Esophagus (tissue), 2 donors: ENCODE data around the gene ARHGAP35. TPM values are rescaled to one million over a fixed set of nuclear protein-coding genes. Genes with fewer than 3 reads are reported as not detected.
"Not testable (repeated sequence)": the region's sequence is repeated elsewhere in the genome, so short reads cannot be mapped to it uniquely, and the experiment has no call there.

Experiments used
- H3K27ac ChIP-seq, 2 donors: one replicate each; pipeline ENCODE4 v1.5.1; 2013; ENCODE audit warnings: low read depth in 2 of 2, mild to moderate bottlenecking in 2 of 2, inconsistent platforms in 1 of 2, low read length in 1 of 2, moderate library complexity in 1 of 2
- H3K27me3 ChIP-seq, 2 donors: one replicate each; pipeline ENCODE4 v1.6.1; 2013; ENCODE audit warnings: low read length in 2 of 2, control low read depth in 1 of 2, mild to moderate bottlenecking in 1 of 2; ENCODE audit not compliant: insufficient read depth in 2 of 2, control insufficient read depth in 1 of 2
- H3K36me3 ChIP-seq, 2 donors: one replicate each; pipeline ENCODE4 v1.6.1; 2013; ENCODE audit warnings: low read length in 1 of 2; ENCODE audit not compliant: control insufficient read depth in 2 of 2, insufficient read depth in 2 of 2
- H3K4me1 ChIP-seq, 2 donors: one replicate each; pipeline ENCODE4 v1.6.1; 2013; ENCODE audit warnings: low read length in 1 of 2; ENCODE audit not compliant: control insufficient read depth in 2 of 2, insufficient read depth in 2 of 2
- H3K4me3 ChIP-seq, 2 donors: one replicate each; pipeline ENCODE4 v1.5.1; 2013; ENCODE audit warnings: low read length in 2 of 2, mild to moderate bottlenecking in 2 of 2, low read depth in 1 of 2, moderate library complexity in 1 of 2
- H3K9me3 ChIP-seq, 2 donors: one replicate each; pipeline ENCODE4 v1.6.1; 2013; ENCODE audit warnings: mild to moderate bottlenecking in 2 of 2, low read depth in 1 of 2, low read length in 1 of 2, moderate library complexity in 1 of 2; ENCODE audit not compliant: control insufficient read depth in 2 of 2, insufficient read depth in 1 of 2
- WGBS, 2 donors: extraction: QIAGEN DNeasy Blood & Tissue Kit; methylation state at CpG; one replicate each; pipeline ENCODE4 v1.1.7; 2013; 5-methylcytosine and 5-hydroxymethylcytosine counted together
- polyA plus RNA-seq, 2 donors: library from polyadenylated mRNA; stranded (reverse); fragments of 200-250 nt; gene quantifications; one replicate each; pipeline ENCODE4 v1.2.3, GENCODE V29; 2013
- donor health status: healthy with polysubstance abuse.
- donor health status: Bipolar disorder and iron deficiency.

ARHGAP35 gene
- 10 to 100 TPM in 1 of 2 donors, 1 to 10 TPM in 1; 9.6 to 15.2 TPM for polyA plus RNA-seq

DNA sequence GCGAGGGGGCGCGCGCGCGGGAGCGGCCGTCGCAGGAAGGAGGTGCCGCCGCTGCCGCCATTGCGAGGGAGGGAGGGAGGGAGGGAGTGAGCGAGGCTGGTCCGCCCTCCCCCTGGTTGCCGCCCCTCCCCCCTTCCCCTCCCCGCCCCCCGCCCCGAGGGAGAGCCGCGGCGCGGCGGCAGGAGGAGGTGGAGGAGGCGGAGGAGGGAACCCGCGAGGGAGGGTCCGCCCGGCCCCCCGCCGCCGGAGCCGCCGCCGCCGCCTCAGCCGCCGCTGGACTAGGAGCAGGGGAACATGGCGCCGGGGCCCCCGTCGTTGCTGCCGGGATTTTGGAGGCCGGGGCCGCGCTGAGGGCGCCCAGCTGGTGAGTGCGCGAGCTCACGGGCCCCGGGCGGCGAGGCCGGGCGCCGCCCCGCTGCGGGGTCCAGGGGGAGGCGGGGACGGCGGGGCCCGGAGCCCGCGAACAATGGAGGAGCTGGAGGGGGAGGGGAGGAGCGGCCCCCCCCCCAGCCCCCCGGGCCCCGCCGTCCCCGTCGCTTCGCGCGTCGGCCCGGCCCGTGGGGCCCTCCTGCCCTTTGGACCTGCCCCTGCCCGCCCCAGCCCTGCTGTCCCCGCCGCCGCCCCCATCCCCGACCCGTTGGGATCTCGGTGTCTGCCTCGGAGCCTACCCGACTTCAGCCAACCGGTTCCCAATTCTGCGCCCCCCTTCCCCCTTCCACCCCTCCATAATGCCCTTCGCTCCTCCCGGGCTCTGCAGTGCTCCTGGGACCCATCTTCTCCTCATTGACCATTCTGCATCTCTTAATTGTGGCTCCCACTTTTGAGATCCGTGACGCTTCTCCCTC is at the start of gene ARHGAP35:
Gene ARHGAP35, plus strand, starts transcription at position 152 of the 845 bp plus-strand sequence. CDS start 57,679 bp downstream, outside the sequence.
- WGBS, 2 donors, result 1% methylated on average over 11 to 82 of the region's 91 CpGs
- Histone ChIP-seq H3K4me1 (peaks cover 2 to 22% of the 10 kb centered on the region in 2 donors), H3K27ac (peak within 1 kb of the TSS; percentile 97 to 98), H3K27me3 (no peaks in the 10 kb centered on the region), H3K4me3 (peak within 1 kb of the TSS; percentile 87 to 94), H3K36me3 (peaks cover 0 to 2% of the 10 kb centered on the region in 2 donors), H3K9me3 (no peaks in the 10 kb centered on the region)

DNA sequence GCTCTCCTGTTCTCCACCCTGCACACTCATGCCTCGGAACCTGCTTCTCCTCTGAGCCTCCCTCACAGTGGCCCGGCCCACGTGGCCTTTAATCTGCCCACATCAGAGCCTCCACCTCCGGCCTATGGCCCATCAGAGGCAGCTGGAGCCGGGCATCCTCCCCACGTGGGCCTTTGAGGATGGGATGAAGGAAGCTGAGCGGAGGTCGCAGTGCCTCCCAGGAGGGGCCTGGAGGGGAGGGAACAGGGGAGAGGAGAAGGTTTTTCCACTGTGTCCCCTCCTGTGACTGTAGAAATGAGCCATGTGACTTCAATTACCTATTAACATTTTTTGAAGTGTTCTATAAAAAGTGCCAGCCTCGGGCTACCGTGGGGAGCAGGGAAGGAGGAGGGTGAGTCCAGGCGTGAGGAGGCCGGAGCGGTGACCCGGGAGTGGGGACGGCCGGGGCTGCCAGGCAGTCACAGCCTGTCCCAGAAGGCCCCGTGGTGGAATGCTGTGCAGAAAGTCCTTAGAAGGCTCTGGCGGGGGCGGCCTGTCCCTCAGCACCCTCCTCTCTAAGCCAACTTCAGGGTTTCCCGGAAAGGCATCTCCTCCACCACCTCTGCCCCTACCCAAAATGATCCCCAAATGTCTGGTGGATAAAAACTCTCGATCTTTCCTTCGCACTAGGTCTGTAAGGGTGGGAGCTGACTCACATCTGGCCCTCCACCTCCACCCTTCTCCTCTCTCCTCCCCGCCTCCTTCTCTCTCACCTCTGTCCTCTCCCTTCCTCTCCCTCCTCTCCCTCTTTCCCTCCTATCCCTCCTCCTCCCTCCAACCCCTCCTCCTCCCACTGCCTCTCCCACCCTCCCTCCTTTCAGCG is 47.6 kb upstream of the ARHGAP35 start:
- Histone ChIP-seq H3K27ac (no peak overlapping the region), H3K27me3 (no peaks in the 10 kb centered on the region), H3K9me3 (no peaks in the 10 kb centered on the region), H3K4me1 (no peaks in the 10 kb centered on the region), H3K36me3 (no peaks in the 10 kb centered on the region), H3K4me3 (no peak overlapping the region)
- 74 to 75% methylated on average over 24 of the region's 24 CpGs for WGBS, 2 donors

DNA sequence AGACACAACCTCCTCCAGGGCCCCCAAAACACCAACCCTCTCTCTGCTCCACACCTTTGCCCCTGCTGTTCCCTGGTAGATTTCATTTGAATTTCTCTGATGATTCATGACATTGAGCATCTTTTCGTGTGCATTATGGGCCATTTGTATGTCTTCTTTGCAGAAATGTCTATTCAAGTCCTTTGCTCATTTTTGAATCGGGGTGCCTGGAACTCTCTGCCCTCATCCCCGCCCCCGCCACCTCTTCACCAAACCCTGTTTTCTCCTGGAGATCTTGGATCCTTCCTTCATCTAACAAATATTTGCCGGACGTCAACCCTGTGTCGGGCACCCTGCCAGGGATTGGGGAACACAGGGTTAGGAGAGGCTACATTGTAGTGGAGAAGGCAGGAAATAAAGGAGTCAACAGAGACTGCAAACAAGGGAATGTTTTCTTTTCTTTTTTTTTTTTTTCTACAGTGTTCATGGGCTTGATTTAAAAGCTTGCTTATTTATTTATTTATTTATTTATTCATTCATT is 46.9 kb upstream of the ARHGAP35 start:
- no peak overlapping the region for H3K4me3 ChIP-seq
- H3K36me3 ChIP-seq, result no peaks in the 10 kb centered on the region
- H3K4me1 ChIP-seq, result no peaks in the 10 kb centered on the region
- no peaks in the 10 kb centered on the region for H3K27me3 ChIP-seq
- no peaks in the 10 kb centered on the region for H3K9me3 ChIP-seq
- no peak overlapping the region for H3K27ac ChIP-seq
- 49% methylated on average over 7 of the region's 7 CpGs for WGBS, 2 donors

DNA sequence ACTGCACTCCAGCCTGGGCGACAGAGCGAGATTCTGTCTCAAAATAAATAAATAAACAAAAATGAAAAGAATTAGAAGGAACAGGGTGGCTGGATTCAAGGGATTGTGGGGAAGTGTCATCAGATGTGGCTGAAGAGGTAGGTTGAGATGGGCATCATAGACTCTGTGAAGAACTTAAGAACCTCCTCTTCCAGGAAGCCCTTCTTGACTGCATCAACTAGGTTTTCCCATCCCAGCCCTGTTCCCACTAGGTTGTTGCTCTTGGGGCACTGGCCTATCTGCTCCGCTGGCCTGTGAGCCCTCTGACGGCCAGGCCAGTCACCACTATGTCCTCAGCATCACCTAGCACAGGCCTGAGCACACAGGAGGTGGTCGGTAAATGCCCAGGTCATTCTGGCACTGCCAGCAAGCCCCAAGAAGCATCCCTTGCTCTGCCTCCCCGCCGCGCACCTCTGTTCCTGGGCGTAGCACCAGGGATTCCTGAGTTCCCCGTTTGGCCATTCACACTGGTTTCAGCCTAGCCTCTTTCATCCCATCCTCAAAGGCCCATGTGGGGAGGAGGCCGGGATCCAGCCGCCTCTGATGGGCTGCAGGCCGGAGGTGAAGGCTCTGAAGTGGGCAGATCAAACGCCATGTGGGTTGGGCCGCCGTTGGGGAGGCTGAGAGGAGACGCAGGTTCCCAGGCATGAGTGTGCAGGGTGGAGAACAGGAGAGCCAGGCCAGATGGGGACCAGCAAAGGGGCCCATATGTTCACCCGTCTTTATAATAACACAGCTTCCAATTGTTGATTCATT is 44.8 kb upstream of the ARHGAP35 start:
- 79 to 80% methylated on average over 18 of the region's 18 CpGs for WGBS, 2 donors
- H3K4me1 ChIP-seq, result peaks cover 0 to 5% of the 10 kb centered on the region in 2 donors
- no peaks in the 10 kb centered on the region for H3K9me3 ChIP-seq

DNA sequence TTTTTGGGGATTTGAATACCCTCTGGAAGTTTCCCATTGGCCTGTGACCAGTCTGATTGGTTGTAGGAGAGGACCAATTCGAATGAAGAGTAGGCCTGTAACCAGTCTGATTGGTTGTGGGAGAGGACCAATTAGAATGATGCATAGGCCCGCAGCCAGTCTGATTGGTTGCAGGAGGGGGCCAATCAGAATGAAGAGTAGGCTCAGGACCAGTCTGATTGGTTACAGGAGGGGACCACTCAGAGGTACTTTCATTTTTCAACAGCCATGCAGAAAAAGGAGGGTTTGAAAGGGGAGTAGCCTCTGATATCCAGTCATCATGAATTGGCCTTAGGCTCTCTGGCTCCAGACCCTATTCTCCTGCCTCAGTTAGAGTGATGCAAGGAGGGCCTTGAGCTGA is 42.0 kb upstream of the ARHGAP35 start:
- WGBS, 2 donors, result 94 to 97% methylated on average over 2 of the region's 2 CpGs

More for the DNA sequence above, 44.8 kb upstream of the ARHGAP35 start:
- Histone ChIP-seq H3K27ac (no peak overlapping the region), H3K27me3 (no peaks in the 10 kb centered on the region), H3K4me3 (no peak overlapping the region), H3K36me3 (no peaks in the 10 kb centered on the region)

DNA sequence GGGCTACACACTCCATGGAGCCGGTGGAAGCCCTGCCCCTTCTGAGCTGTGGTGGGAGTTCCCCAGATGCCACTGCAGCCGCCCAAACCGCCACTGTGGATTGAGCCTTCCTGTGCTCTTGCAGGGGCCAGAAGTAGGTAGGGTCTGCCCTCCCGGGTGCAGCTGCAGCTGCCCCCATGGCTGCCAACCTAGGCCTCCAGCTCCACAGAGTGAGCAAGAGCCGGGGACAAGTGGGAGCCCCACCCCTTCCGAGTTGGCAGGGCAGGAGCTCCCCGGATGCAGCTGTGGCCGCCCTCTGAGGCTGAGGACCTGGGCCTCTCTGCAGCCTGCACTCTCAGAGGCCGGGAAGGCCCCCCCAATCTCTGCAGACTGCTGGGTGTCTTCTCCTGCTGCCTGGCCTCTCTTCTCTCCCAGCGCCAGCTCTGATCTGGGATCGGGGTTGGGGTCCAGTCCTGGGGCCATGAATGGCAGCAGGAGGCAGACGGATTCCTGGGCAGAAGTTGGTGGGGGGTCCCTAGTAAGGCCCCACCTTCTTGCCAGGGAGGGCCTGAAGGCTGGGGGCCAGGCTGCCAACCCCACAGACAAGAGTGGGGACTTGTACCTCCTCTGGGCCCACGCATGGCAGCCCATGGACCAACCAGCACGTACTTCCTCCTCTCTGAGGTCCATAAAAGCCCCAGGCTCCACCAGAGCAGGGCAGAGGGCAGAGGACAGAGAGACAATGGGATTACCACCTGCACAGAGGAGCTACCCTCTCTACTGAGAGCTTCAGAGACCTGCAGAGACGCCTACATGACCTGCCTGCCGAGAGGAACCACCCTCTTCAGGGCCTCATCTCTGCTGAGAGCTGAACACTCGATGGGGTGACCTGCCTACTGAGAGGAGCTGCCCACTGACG is 39.0 kb upstream of the ARHGAP35 start:
- H3K36me3 ChIP-seq, result no peaks in the 10 kb centered on the region
- H3K27ac ChIP-seq, result peak overlapping the region in 1 of 2 donors; percentile 16
- no peaks in the 10 kb centered on the region for H3K9me3 ChIP-seq
- no peaks in the 10 kb centered on the region for H3K27me3 ChIP-seq
- WGBS, 2 donors, result 65% methylated on average over 17 to 18 of the region's 18 CpGs
- no peak overlapping the region for H3K4me3 ChIP-seq
- peaks cover 3 to 19% of the 10 kb centered on the region in 2 donors for H3K4me1 ChIP-seq

More for the DNA sequence above, 42.0 kb upstream of the ARHGAP35 start:
- Histone ChIP-seq H3K27me3 (no peaks in the 10 kb centered on the region), H3K36me3 (no peaks in the 10 kb centered on the region), H3K9me3 (no peaks in the 10 kb centered on the region), H3K27ac (no peak overlapping the region), H3K4me3 (no peak overlapping the region), H3K4me1 (peaks cover 3 to 15% of the 10 kb centered on the region in 2 donors)

DNA sequence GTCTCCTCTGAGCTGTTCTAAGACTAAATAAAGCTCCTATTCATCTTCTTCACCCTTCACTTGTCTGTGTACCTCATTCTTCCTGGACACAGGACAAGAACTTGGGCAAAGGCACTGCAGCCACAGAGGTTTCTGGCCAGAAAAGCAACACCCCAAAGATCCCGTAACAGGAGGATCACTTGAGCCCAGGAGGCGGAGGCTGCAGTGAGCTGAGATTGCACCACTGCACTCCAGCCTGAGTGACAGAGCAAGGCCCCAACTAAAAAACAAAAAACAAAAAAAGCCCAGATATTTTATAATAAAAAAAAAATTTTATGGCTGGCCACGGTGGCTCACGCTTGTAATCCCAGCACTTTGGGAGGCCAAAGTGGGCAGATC is 38.4 kb upstream of the ARHGAP35 start:
- not testable (repeated sequence) for H3K27ac ChIP-seq, H3K9me3 ChIP-seq, H3K36me3 ChIP-seq, H3K4me3 ChIP-seq, H3K27me3 ChIP-seq
- 78 to 84% methylated on average over 4 of the region's 4 CpGs for WGBS, 2 donors
- H3K4me1 ChIP-seq, result peaks cover 3 to 19% of the 10 kb centered on the region in 2 donors

DNA sequence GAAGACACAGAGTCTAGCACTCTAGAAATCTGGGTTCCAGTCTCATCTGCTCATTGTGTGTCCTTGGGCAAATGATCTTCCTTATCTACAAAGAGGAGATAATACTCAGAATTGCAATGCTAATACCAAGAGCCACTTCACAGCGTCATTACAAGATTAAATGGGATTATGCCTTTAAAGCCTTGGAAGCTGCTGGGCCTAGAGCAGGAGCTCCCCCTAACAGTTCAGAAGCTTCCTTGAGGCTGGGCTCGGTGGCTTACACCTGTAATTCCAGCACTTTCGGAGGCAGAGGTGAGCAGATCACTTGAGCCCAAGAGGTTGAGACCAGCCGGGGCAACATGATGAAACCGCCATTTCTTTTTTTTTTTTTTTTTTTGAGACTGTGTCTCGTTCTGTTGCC is 37.7 kb upstream of the ARHGAP35 start:
- Histone ChIP-seq H3K4me1 (peaks cover 3 to 19% of the 10 kb centered on the region in 2 donors), H3K27ac (no peak overlapping the region), H3K36me3 (no peaks in the 10 kb centered on the region), H3K4me3 (no peak overlapping the region), H3K27me3 (no peaks in the 10 kb centered on the region), H3K9me3 (no peaks in the 10 kb centered on the region)
- WGBS, 2 donors, result 78 to 80% methylated on average over 5 to 6 of the region's 6 CpGs
